Activated CD8-positive, alpha-beta memory T cell treated with anti-CD3 and anti-CD28 coated beads, Interleukin-2, amount 50 U/mL, for 4 hours (primary cell): ENCODE measurements around the gene VPS41.
"Not testable (repeated sequence)": the region's sequence is repeated elsewhere in the genome, so short reads cannot be mapped to it uniquely, and the experiment has no call there.

Experiments
- DNase-seq: peaks from one replicate; pipeline ENCODE4 v3.0.0-alpha.2; 2020

Gene VPS41

DNA sequence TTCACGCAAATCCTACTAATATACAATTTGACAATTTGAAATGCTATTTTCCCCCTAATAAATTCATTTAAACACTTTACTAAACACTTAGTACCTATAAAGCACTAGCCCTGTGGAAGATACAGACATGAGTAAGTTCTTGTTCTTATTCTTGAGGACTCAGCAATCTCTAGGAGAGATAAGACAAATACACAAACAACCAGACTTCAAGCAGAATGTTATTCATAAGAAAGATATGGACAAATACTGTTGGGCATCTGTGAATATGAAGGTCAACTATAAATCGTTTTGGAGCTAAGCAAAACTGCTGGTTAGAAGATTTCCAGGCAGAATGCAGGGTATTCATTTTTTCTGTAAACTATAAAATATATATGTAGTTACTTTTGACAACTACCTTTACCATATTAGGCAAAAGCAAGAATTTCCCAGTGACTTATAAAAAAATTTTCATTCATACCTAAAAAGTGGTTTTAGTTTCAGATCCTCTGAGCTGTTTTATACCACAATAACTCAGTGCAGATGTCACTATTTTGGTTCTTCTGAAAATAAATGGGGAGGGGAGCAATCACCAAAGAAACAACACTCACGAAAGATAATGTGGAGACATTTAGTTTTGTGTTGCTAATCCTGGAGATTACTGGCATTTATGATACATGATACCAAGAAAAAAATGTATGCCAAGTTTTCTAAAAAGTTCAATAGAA lies 3.8 kb downstream of the VPS41 start:
- DNase-seq = no peak

DNA sequence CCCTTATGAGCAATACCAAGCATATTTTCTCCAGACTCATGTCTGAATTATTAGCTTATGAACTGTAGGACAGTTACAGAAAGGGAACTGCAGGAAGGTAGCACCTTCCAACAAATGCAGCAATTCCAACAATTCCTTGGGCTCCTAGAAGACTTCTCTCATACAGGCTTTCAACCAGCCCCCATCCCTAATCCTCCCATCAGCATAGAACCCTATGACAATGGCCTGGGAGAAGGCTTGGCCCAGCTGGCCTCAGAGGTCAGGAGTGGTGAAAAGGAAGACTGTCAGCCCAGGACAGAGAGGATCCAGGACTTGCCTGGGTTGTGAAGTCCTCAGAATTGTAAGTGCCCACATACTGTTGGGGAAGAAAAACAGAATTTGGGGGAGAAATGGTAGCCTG lies 5.9 kb downstream of the VPS41 start:
- no peak for DNase-seq

DNA sequence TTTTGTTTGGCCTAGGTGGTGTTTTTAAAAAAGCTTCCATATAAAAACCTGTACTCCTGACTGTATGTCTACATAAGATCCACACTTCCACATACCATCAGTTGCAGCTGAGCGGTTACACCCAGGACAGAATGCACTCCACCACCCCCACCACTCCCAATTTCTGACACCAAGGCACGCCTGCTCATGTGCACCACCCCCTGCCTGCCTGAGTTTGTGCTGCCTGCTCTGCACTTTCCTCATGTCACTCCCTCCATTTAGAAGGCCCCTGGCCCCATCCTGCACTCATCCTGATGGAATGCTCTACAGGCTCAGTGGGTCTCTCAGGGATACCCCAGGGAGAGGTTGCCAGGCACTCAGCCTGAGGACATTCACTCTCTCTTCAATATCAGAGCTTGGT lies 6.5 kb downstream of the VPS41 start:
- DNase-seq = no peak

DNA sequence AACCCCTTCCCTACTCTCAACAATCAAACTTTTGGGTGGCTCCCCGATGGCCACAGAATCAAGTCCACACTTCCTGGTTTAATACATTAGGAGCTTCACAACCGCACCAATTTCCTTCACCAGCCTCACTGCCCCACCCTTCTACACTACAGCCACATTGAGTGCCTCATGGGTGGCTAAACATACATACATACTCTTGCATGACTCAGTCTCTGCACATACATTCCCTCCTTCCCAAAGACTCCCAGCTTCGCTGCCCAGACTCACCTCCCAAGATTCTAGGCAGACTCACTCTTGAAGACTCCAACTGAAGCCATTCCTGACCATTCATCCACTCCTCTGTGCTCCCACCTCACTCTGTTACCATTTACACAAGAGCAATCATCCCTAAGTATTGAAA lies 15.9 kb downstream of the VPS41 start:
- DNase-seq = no peak

DNA sequence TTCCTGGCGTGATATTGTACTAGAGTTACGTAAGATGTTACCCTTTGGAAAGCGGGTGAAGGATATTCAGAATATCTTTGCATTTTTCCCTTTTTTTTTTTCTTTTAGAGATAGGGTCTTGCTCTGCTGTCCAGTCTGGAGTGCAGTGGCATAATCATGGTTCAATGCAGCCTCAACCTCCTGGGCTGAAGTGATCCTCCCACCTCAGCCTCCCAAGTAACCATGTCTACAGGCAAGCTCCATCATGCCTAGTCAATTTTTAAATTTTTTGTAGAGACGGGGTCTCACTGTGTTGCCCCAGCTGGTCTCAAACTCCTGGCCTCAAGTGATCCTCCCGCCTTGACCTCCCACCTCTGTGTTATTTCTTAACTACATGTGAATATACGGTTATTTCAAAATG lies 18.4 kb downstream of the VPS41 start:
- DNase-seq = no peak

DNA sequence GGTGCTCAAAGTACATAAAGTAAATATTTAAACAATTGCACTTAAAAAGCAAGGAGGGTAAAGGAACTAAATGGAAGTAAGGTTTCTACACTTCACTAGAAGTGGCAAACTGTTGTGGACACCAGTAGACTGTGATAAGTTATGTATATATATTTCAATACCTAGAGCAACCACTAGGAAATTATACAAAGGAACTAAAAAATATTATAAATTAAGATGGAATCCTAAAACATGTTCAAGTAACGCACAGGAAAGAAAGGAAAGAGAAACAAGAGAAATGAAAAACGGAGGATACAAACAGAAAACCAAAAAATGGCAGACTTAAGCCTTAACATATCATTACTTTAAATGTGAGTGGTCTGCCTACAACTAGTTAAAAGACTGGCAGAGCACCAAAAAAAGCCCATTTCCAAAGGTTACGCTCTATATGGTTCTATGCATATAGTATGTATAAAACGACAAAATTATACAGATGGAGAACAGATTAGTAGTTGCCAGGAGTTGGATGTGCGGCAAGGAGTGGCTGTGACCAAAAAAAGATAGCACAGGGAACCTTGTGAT lies 19.0 kb downstream of the VPS41 start:
- DNase-seq = no peak

DNA sequence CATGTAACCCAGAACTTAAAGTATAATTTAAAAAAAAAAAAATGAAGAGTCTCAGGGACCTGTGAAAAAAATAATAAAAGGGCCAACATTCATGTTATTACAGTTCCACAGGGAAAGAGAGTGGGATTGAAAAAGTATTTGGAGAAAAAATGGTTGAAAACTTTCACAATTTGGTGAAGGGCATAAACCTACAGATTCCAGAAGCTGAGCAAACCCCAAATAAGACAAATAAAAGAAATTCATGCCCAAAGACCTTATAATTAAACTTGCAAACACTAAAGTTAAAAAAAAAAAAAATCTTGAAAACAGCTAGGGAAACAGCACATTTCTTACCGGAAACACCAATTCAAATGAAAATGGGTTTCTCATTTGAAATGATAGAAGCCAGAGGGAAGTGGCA lies 19.9 kb downstream of the VPS41 start:
- DNase-seq = no peak

DNA sequence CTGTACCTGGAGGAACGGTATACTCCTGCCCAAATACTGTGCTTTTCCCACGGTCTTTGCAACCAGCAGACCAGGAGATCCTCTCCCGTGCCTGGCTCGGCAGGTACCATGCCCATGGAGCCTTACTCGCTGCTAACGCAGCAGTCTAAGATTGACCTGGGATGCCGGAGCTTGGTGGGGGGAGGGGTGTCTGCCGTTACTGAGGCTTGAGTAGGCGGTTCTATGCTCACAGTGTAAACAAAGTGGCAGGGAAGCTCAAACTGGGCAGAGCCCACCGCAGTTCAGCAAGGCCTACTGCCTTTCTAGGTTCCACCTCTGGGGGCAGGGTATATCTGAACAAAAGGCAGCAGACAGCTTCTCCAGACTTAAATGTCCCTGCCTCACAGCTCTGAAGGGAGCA lies 22.7 kb downstream of the VPS41 start:
- DNase-seq = no peak

DNA sequence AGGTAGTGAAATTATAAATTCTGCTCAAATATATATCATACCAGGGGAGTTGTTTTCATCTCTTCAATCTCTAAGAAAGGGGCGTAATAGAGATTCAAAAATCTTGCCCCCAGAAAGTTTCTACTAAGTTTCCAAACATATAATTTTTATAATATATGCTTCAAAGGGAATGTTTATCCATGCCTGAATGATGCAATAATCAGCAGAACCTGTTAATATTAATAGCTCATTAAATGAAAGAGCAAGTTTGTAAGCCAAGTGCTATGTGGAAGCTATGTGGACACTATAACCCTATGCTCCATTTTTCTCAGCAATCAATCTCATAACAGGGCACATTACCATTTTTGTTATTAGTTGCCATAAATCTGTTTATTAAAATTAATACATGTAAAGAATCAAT lies 25.3 kb downstream of the VPS41 start:
- no peak for DNase-seq

DNA sequence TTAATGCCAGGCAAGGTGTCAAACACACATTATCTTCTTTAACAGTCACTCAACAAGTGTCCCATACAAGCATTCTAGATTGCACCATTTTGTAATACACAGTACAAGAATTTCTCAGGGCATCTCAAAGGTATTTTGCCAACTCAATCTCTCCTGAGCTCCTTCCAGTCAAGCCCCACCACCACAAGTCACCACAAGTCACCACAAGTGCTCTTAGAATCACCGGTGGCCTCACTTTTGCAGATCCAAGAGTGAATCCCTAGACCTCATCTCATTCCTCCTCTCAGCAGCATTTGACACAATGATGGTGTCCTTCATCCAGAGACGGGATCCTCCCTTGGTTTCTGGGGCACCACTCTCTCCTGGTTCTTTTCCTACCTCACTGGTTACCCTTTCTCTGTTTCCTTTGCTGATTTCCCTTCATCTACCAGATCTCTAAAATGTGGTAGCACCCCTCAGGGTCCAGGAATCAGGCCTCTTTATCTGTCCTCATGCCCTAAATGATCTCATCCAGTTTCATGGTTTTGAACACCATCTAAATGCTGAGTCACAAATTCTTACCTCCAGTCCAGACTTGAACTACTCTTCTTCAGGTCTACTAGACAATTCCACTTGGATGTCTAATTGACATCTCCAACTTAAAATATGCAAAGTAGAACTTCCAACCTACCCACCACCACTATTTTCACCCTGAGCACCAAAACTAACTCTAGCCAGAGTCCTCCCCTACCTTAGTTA lies 26.9 kb downstream of the VPS41 start:
- DNase-seq = no peak

DNA sequence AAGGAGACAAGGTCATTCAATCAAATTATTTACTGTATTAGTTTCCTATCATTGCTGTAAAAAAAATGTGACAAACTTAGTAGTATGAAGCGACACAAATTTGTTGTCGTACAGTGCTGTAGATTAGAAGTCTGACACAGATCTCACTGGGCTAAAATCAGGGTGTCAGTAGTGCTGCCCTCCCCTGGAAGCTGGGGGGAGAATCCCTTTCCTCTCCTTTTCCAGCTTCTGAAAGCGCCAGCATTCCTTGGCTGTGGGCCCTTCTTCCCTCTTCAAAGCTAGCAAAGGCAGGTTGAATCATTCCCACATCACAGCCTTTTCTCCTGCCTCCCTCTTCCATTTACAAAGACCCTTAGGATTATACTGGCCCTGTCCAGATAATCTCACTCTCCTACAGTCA lies 28.0 kb downstream of the VPS41 start:
- DNase-seq = no peak

DNA sequence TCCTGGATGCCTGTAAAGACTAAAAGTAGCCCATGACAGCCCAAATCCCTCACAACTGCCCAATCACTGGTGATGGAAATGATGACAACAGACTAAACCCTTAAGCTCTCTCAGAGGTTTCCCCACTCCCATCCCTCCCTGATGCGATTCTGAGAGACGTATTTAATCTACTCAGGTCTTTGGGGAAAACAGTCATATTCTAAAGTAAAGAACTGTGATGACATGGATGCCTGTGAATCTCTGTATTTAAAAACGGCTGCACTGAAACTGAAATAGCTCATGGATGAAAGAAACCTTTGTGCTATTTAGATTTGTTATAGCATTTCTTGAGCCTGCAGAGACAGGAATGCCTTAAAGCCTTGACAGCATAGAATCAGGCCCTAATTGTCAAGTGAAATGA lies 28.5 kb downstream of the VPS41 start:
- DNase-seq = no peak

DNA sequence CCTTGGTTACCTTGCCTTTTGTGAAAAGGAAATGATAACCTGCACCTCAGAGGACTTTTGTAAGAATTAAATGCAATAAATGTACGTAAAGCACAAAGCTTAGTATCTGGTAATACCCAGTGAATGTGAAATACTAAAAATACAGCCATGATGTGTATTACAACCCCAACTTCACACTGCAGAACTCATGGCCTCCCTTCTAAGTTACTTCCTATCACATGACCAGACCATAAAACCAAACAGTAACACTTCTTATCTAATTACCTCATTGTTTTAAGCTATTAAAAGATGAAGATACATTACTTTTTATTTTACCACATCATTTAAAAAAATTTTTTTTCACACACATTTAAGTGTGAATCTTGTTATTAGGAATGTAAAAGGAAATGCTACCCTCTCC lies 29.0 kb downstream of the VPS41 start:
- DNase-seq = no peak

DNA sequence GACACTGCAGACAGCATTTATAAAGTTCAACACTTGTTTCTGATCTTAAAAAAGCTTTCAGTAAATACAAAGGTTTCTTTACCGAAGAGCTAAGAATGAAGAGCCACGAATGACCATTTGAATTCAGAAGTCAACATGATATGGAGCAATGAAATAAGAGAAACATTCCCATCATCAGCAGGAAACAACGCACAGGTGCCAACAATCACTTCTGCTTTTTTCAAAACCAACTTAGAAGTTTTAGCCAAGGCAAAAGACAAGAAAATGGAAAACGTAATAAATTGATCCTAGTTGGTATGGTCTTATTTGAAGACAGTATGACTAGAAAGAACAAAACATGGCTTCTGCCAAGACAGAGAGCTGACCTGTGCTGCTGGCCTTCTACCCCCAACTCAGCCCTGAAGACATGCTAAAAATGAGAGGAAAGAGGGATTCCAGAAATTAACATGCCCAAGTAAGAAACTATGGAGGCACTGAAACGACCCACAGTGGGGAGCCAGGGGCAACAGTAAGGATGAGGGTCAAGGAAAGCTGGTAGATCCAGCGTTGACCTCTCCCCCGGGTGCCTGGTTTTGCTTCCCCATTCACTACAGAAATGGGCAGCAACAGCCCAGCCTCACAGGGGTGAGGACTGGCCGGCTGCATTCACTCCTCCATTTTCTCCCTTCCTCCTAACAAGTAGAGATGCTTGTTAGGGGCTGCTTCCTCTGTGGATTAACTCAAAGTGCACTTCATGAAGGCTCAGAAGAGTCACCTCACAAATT lies 30.1 kb downstream of the VPS41 start:
- DNase-seq = no peak

DNA sequence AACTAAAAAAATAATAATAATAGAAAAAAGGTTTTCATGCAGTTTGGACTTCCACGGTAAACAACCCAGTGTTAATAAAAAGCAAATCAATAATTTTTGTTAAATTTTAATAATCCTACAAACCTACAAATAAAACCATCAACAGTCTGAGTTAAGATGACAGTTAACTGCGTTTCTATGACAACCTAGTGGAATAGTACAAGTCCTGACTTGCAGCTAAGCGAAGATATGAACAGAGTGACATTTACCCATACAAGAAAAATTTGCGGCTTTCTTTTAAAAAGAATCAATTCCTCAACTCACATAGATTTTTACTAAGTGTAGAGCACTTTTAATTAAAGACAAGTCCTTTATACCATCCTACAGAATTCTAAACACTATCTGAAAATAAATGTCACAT lies 35.6 kb downstream of the VPS41 start:
- no peak for DNase-seq

DNA sequence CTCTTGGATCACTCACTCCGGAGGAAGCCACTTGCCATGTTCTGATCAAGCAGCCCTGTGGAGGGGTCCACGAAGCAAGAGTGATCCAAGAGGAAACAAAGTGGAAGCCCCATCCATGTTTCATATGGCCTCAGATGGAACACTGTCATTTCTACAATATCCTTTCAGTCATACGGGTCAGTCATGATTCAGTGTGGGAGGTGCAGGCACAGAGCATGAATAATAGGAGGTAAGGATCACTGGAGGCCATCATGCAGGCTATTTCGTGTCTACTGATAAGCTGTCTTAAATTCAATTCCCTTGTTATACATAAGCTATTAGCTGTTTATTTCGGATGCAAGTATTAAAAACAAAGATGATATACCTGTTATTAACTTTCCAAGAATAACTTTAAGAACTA lies 36.8 kb downstream of the VPS41 start:
- DNase-seq = no peak

DNA sequence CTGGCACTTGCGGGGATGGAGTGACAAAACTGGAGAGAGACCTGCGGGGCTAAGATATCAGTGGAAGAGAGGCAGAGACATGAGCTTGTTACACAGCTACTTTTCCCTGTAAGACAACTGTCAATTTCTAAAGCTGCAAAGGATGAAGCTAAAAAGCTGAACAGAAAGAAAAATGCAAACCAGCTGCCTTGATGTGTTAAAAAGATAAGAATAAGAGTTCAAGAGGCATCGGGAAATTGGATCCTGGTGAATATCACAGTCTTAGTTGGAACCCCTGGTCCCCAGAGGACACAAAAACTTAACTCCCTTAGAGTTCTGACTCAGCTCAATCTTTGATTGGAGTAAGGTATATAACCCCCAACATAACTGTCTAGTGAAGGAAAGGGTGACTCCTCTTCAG lies 38.8 kb downstream of the VPS41 start:
- DNase-seq = no peak

DNA sequence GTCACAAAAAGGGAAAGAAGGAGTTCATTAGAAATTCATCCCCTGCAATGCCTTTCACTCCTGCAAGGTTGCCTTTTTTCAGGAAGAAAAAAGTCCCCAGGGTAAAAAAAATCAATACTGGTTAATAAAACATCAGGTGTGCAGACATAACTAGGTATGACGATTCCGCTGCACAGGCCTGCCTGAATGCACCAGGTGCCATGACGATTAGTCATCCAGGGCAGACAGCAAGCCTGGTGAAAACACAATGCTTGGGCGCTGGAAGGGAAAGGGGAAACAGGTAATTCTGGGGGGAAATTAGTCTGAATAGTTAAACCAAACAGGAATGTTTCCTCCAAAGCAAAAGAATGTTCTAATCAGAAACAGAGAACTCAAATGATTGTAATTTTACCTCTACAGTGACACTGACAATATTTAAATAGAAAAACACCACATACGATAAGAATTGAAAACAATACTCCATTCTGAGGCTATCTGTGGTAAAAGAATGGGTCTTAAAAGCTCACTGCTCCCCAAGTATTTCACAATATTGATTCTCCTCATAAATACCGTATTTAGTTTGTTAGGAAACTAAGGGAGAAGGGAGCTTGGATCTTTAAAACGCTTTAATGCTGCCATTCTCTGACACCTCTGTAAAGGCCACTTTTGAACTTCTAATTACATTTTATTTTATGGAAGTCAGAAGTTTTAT lies 45.2 kb downstream of the VPS41 start:
- DNase-seq = no peak

DNA sequence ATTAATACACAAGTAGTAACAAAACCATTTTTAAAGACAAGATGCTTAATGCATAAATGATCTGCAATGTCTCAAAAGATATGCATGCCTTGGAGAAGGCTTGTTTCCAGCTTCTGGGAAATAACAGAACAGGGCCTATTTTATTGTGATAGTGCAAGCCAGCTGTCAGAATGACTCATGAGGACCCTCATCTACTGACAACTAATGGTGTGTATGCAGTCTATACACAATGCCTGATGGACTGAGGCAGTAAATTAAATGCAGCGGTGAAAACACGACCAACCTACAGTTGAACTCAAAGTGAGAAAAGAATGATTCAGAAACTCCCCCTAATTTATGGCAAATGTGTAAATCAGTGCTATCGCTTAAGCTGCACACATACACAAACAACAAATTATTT lies 46.3 kb downstream of the VPS41 start:
- no peak for DNase-seq

DNA sequence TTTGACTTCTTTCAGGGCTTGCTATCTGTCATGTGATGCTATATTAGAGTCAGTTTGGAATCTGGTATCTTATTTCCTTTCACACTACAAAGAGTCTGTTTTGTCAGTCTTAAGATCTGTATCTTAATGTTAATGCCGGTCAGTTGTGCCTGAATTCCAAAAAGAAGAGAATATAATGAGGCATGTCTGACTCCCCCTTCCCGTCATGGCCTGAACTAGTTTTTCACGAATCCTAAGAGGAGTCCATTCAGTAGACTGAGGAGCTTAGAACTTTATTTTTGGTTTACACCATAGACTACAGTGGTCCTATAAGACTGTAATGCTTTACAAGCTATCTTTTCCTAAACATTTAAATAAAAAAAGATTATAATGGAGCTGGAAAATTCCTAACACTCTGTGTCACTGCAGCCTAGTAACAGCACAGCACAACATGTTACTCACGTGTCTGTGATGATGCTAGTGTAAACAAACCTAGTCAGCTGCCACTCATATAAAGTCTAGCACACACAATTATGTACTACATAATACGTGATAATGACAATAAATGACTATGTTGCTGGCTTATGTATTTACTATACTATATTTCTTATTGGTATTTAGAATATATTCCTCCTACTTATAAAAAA lies 50.6 kb downstream of the VPS41 start:
- no peak for DNase-seq

DNA sequence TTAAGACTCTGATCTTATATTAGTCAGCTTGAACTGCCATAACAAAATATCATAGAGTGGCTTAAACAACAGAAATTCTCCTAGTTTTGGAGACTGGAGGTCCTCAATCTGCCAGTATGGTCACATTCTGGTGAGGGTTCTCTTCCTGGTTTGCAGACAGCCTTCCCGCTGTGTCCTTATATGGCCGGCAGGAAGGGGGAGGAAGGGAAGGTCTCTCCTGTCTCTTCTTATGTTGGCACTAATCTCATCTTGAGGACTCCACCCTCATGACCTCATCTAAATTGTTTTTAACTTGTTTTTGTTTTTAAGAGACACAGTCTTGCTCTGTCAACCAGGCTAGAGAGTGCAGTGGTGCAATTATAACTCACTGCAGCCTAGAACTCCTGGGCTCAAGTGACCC lies 53.1 kb downstream of the VPS41 start:
- DNase-seq = no peak

DNA sequence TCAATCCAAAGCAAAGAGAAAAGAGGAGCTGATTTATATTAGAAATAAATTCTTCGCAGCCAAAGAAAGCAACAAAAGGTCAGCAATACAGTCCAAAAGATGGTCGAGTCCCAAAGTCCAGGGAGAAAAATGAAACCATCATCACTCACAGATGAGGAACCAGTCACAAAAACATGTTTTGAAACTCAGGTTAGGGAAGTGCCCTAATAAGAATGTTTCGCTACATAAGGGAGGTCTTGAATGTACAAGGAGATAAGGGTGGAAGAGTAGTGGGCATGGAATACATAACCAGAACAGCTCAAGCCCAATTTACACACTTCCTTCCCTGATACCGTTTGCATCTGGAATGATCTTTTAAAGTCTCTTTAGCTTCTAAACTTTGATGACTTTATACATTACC lies 53.6 kb downstream of the VPS41 start:
- no peak for DNase-seq

DNA sequence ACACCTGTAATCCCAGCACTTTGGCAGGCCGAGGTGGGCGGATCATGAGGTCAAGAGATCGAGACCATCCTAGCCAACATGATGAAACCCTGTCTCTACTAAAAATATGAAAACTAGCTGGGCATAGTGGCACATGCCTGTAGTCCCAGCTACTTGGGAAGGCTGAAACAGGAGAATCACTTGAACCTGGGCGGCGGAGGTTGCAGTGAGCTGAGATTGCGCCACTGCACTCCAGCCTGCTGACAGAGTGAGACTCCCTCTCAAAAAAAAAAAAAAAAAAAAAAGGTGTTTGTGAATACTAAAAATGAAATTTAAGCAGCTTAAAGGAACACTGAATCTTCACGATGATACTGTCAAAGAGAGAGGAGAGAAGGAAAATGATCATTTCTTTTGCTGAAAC lies 54.0 kb downstream of the VPS41 start:
- not testable (repeated sequence) for DNase-seq
